ENCODE measurements around the gene NOP14.

Gene NOP14

GRCh38 chr4:2935762-2936743, 27.2 kb downstream of the NOP14 start:
- Histone ChIP-seq H3K4me3 (peak overlapping the region; percentile 98), H3K27ac (peak overlapping the region in 1 of 2 donors; percentile 94)
- no peak for TF ChIP-seq CTCF (IDR thresholded peaks at IDR 0.05)
- peak; percentile 50 for DNase-seq (ENCODE audit: low spot score)

GRCh38 chr4:2934813-2935761, 28.1 kb downstream of the NOP14 start:
- Histone ChIP-seq H3K27ac (peak overlapping the region; percentile 90 to 94), H3K4me3 (peak overlapping the region; percentile 98)
- TF ChIP-seq CTCF (IDR thresholded peaks at IDR 0.05): no peak
- DNase-seq (ENCODE audit: low spot score): peak; percentile 95

GRCh38 chr4:2934077-2934812, 29.0 kb downstream of the NOP14 start:
- no peak for TF ChIP-seq CTCF (IDR thresholded peaks at IDR 0.05)
- Histone ChIP-seq H3K27ac (peak overlapping the region; percentile 90 to 94), H3K4me3 (peak overlapping the region; percentile 98)
- DNase-seq (ENCODE audit: low spot score): peak; percentile 88

GRCh38 chr4:2933566-2934076, 29.6 kb downstream of the NOP14 start:
- TF ChIP-seq CTCF (IDR thresholded peaks at IDR 0.05): no peak
- peak overlapping the region; percentile 90 to 94 for H3K27ac ChIP-seq
- peak; percentile 79 for DNase-seq (ENCODE audit: low spot score)

GRCh38 chr4:2932951-2933565, 30.1 kb downstream of the NOP14 start:
- DNase-seq (ENCODE audit: low spot score): peak; percentile 71
- TF ChIP-seq CTCF (IDR thresholded peaks at IDR 0.05): no peak
- peak overlapping the region; percentile 90 to 94 for H3K27ac ChIP-seq
- H3K4me3 ChIP-seq: peak overlapping the region; percentile 98

More at GRCh38 chr4:2933566-2934076, 29.6 kb downstream of the NOP14 start:
- peak overlapping the region; percentile 98 for H3K4me3 ChIP-seq

All from coronary artery (tissue), 2 donors.